22Rv1 (cell line): ENCODE results near the gene TOX4.

Source experiments
- CTCF ChIP-seq: fragments of 450-650 bp; IDR thresholded peaks from 2 replicates; pipeline ENCODE4 v1.5.1; 2017; ENCODE audit warnings: mild to moderate bottlenecking
- ZFX ChIP-seq: fragments of 450-650 bp; IDR thresholded peaks from 2 replicates; pipeline ENCODE4 v1.6.1; 2017; ENCODE audit warnings: antibody characterized with exemption, borderline replicate concordance

- no peak for TF ChIP-seq CTCF
- no peak for TF ChIP-seq ZFX
Measured at GRCh38 chr14:21527318-21527679, 50.3 kb downstream of the TOX4 start.
